GM19328 (cell line): Measurements from ENCODE around the gene SLC12A8.

ENCODE experiments used
- ATAC-seq: cut with Tn5 transposase; IDR thresholded peaks from one replicate; pipeline ENCODE4 v1.9.1; 2021; ENCODE audit warnings: mild to moderate bottlenecking, moderate library complexity; ENCODE audit not compliant: unreplicated experiment

Gene SLC12A8

DNA sequence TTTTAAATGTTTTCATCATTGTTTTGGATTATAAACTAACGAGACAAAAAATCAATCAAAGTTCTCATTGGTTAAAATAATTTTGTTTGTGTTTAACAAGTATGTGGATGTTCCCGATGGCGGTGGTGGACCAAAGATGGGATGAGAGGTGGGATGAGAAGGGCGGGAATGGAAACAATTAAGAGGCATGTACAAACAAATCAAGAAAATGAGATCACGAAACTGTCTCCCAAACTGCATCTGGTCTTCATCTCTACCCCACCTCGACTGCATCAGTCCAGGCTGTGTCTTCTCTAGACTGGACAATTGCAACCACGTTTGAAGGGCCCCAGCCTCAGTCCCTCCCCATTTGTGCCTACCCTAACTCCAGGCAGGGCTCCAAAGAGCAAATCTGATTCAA, 56.1 kb downstream of the SLC12A8 start:
- no peak for ATAC-seq

DNA sequence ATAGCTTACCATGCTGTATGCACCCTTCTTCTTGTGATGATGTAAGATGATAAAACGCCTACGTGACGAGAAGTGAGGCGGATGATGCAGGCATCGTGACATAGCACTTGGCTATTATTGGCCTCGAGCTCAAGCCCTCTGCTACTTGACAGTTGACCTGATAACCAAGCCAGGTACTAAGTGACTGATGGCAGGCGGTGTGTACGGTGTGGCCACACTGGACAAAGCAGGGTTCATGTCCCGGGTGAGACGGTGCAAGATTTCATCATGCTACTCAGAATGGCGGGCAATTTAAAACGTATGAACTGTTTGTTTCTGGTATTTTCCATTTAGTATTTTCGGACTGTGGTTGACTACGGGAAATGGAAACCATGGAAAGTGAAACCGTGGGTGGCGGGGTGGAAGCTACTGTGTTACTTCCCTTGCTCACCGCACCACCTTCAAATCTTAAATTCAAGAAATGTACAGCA, 57.7 kb downstream of the SLC12A8 start:
- no peak for ATAC-seq

DNA sequence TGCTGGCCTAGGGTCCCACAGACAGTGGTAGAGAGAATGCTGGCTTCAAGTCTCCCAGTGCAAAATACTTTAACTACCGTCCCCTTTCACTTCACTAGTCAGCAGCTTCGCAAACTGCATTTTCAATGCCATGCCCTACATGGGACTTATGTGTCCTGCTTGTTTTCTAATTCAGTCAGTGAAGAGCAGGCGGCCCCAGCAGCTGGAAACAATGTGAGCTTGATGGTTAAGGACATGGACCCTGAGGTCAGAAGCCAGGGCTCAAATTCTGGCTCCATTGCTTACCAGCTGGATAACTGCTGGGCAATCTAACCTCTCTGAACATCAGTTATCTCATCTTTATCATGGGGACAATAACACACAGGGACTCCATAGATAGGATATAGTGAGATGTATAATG, 58.4 kb downstream of the SLC12A8 start:
- no peak for ATAC-seq

DNA sequence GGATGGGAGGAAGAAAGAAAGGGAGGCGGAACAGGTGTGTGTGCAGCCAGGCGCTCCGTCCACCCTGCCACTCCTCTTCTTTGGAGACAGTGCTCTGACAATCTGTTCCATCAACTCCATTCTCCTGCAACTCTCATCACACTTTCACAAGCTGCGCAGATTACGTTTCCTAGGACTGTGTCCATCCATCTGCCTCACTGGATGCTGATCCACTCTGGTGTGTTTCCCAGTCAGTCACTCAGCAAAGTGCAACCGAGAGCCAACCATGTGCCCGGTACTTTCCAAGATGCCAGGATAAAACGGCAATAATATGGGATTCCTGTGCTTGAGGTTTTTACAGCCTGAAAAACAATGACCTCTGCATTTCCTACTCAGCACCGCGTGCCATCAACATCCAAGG, 59.6 kb downstream of the SLC12A8 start:
- ATAC-seq, result no peak

DNA sequence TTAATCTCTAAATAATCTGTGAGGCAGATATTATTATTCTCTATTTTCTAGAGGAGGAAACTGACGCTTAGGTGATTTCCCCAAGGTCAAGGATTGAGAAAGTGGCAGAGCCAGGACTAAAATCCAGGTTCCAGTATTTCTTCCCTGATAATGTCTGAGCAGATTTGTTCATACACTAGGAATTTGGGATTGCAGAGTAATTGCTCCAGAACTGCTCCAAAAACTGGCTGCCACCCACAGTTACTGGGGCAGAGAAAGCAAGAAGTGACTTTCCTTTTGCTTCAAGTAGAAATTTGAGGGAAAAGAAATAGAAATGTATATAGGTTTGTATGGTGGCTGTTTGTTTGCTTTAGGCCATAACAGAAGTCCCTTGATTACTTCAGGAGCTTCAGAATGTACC, 60.6 kb downstream of the SLC12A8 start:
- no peak for ATAC-seq

DNA sequence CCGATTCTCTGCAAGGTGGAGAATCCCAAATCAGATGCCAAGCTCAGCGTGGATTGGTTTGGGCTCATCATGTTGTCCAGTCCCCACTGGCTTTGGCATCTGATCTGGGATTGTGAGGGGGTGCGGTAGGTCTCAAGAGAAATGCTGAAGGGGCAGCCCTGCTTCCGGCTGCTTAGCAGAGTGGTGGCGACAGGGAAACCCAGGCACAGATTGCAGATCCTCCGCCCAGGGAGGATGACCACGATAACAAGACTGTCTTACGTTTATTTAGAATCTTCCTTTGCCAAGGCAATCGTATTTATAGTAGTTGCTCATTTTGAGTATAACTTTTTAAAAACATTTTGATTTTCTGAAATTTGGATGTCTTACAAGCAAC, 61.1 kb downstream of the SLC12A8 start:
- no peak for ATAC-seq

DNA sequence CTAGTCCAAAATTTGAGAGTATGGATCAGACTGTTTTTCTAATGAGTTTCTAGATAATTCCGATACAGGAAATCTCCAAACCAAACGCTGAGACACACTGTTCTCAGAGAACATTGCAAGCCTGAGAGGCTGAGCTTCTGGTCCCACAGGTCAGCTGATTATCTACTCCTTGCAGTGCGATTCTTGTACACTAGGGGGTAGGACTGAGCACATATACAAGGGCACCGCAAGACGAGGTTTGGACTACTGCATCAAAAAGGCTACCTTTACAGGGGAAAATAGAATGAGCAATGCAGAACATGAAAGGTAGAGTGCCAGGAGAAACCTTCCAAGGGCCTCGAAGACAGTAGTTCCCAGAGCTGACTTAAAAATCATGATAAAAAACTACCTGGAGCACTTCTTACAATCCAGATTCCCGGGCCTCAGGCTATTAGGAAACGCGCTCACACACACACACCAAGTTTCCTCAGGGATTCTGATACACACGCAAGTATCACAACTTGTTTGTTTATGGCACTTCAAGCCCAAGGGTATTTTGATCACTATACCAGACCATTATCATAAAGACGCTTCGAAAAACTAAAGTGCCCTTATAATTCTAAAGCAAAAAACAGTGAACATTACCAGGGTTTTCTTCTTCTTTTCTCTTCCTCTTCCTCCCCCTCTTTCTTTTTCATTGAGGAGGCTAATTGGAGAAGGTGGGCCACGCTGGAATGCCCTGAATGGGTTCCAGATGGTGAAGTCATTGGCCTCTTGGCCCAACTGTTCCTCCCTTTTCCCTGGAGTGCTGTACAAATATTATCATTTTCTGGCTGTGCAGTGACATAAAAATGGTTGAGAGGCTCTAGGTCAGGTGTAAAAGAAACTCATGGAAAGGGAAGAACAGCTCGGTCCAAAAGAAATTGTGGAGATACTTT, 61.8 kb downstream of the SLC12A8 start:
- ATAC-seq, result no peak

DNA sequence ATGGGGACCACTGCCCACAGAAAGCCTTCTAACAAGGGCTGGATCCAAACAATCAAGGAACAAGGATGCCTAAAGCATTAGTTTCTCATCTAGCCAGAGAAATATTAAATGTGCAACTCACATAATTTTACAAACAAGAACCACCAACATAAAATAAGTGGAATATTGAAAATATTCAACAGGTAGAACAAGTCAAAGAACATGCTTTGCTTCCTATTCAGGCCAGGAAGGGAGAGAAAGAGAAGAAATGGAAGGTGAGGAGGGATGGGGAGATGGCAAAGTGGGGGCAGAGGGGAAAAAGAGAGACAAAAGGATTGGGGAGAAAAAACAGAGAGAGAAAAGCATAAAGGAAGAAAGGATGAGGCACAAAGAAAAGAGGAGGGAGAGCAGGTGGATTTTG, 63.1 kb downstream of the SLC12A8 start:
- ATAC-seq, result no peak

DNA sequence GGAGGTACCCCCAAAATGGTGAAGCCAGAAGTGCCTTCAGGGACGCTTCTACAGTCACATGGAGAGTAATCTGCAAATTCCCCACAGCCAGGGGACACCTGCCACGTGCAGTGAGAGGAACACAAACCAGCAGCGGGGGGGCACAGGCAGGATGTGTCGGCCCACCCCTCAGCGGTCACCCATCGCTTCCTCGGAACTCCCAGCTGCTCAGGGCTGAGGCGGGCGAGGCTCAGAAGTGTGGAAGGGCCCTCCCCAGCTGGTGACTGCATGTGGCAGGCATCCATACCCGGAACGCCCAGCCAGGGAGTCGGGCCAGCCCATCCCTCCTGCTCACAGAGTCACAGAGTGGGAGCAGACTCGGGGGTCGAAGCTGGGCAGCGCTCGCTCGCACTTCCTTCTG, 63.7 kb downstream of the SLC12A8 start:
- no peak for ATAC-seq

DNA sequence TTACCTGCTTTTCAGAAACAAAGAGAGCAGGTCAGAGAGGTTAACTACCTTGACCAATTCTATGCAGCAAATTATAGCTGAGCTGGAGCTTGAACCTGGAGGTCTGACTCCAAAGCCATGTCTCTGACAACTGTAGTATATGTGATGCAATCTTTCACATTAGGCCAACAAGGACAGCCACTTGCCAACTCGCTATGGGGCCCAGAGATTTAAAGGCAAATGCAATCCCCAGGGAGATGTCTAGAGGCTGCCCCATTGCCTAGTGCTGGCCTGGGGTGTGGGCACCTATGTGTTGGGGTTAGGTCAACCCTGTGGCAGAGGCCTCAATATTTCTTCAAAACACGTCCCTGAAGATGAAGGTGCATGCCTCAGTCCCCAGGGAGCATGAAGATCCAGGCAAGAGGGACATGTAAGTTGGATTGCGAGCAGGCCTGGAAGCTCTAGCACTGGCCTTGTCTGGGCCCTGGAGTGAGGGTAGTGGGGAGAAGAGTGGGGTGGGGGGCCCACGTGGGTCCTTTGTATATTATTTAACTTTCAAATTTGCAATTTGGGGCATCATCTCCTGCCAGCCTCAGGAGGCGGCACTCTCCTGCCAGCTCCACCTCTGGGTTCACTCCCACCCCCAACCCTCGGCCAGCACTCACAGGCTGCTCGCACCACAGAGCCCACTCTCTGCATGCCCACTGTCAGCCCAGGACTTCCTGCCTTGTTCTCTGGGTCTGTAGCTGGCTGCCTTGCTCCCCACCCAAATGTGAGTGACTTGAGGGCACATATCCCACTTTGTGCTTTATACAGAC, 64.3 kb downstream of the SLC12A8 start:
- ATAC-seq, result no peak

DNA sequence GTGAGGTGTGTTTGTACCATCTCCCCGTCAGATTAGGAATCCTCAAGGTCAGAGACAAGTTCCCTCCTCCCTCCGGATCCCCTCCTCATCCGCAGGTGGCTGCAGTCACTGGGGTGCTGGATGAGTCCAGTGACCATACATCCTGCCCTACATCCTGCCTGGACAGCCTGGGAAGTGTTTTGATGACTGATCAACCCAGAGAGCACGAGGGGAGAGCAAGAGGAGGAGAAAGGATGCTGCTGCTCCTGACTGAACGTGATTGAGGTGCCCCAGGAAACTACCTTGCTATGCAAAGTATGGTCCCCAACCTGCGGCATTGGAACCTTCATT, 65.1 kb downstream of the SLC12A8 start:
- ATAC-seq, result no peak

DNA sequence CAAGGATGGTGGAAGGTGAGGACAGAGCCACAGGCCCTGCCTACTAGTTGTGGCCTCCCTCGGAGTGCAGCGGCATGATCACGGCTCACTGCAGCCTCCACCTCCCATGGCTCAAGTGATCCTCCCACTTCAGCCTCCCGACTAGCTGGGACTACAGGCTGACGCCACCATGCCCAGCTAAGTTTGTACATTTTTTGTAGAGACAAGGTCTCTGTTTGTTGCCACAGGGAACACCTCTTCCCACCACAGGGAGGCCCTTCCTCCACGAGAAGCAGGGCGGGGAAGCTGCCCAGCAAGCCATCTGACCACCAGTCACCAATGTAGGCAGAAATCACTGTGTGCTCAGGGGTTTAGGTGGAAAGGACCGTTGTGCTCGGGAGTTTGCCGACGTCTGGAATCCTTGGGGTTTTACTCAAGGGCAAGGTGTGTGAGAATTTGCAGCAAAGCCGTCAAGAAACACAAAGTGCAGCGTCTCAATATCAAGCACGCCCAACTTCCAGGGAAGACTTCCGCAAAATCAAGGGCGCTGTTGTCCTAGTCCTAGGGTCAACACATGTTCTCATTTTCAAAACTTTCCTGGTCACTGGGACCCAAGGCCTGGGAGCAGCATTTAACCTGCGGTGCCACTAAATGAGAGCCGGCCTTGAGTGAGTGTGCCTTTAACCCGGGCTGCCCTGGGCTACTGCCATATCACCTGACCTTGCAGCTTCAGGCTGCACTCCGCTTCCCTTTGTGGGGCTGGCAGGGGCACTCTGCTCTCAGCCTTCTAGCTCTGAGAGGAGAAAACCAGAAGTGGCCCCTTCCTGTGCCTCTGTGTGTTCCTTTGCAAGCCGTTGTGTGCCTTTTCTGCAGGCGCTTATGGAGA, 65.7 kb downstream of the SLC12A8 start:
- ATAC-seq, result no peak

DNA sequence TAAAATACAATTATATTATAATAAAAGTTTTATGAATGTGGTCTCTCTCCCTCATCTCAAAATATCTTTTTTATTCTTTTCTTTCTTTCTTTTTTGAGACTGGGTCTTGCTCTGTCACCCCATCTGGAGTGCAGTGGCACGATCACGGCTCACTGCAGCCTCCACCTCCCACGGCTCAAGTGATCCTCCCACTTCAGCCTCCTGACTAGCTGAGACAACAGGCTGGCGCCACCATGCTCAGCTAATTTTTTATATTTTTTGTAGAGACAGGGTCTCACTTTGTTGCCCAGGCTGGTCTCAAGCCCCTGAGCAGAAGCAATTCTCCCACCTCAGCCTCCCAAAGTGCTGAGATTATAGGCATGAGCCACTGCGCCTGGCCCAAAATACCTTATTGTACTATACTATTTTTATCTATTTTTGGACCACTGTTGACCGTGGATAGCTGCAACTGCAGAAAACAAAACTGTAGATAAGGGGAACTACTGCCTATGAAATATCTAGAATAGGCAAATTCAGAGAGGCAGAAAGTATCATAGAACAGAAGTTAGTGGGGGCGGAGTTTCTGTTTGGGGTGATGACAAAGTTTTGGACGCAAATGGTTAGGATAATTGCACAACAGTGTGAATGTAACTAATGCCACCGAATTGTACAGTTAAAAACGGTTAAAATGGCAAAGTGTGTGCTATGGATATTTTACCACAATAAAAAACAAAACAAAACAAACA, 66.6 kb downstream of the SLC12A8 start:
- no peak for ATAC-seq

DNA sequence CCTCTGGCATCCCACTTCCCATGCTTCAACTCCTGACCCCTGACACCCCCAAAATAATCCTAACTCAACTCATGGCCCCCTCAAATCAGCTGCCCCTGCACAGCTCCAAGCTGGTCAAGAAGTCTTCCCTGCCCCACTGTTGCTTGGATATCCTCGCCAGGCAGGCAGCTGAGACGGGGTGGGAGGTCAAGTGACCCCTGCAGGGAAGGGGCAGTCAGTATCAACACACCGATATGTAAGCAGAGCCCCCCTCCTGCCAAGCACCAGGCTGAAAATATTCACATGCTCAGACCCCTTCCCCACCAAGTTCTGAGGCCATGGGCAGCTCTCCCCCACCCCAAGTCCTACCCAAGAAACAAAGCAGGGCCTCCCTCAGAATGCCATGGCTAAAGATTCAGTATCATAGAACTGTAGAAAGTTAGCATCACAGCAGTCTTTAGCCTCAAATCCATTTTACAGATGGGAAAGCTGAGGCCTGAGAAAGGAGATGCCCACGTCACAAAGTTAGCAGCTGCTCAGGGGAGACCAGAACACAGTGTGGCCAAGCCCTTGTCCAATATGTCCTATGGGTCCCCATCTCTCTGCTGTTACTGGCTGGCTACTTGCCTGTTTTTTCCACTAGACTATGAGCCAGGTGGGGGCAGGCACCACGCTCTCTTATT, 67.8 kb downstream of the SLC12A8 start:
- no peak for ATAC-seq

DNA sequence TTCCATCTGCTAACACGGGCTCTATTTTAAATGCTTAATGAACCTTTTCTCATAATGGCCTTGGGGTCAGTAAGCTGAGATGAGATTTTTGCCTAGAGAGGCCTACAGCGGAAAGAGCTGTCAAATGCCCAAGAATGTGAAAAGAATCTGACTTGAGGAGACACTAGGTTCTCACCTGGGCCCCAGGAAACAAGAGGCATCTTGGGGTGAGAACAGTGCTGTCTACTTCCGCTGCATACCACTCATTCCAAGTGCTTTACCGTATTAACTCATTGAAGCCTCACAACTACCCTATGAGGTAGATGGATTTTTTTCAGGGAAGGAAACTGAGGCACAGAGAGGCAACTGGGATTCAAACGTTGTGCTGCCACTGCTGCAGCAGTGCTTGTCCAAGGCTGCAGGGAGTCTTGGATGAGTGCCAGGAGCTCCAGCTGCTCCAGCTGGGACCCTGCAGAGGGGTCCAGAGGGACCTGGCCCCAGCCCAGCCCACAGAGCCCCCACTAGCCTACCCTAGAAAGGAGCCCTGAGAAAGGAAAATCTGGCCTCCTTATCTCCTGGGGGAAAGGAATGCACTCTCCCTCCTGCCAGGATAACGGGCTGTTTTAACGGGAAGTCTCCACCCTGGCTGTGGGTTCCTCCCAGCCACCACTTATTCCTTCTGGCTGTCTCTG, 68.4 kb downstream of the SLC12A8 start:
- no peak for ATAC-seq

DNA sequence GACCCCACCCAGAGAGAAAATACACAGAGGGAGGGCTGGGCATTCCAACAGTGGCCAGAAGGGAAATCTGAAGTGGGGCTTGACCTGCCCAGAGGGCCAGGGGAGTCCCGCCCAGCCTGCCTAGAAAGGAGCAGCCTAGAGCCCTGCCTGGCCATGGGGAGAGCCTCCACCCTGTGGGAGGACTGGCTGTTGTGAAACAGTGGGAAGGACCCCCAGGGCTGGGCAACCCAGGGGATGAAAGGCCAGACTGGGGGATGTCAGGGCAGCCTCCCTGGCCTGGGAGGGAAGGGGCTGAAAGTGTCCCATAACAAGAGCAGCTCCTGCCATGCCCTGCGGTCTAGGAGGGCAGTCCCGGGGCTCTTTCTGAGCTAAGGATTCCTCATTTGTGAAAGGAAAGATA, 69.0 kb downstream of the SLC12A8 start:
- no peak for ATAC-seq

DNA sequence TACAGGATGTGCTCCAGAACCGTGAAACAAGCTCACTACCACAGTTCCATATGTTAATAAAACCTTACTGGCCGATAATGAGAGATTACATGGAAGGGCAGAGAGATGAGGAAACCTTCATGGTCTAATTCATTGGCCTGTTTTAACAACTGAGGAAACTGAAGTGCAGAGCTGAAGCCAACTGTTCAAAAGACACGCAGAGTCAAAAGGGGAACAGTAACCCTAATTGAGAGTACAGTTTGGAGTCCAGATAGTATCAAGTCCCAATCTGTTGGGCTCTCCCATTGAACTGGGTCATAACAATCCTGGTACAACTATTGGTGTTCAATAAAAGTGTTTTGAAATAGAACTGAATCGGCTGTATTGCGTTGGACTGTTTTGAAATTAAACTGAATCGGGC, 69.6 kb downstream of the SLC12A8 start:
- ATAC-seq, result no peak

DNA sequence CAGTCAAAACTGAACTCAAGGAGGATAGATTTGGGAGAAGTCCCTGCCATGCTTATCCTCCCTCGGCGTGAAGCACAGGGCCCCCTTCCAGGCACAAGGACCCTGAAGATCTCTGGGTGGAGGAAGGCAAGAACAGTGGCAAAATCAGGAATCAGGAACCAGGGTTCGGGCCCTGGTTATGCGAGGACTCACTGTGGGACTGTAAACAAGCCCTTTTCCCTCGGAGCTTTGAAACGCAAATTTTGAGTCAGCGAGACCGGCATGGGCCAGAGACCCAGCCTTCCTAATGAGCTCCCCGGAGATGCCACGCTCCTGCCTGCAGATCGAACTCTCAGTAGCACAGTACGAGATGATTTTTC, 70.1 kb downstream of the SLC12A8 start:
- ATAC-seq, result no peak

DNA sequence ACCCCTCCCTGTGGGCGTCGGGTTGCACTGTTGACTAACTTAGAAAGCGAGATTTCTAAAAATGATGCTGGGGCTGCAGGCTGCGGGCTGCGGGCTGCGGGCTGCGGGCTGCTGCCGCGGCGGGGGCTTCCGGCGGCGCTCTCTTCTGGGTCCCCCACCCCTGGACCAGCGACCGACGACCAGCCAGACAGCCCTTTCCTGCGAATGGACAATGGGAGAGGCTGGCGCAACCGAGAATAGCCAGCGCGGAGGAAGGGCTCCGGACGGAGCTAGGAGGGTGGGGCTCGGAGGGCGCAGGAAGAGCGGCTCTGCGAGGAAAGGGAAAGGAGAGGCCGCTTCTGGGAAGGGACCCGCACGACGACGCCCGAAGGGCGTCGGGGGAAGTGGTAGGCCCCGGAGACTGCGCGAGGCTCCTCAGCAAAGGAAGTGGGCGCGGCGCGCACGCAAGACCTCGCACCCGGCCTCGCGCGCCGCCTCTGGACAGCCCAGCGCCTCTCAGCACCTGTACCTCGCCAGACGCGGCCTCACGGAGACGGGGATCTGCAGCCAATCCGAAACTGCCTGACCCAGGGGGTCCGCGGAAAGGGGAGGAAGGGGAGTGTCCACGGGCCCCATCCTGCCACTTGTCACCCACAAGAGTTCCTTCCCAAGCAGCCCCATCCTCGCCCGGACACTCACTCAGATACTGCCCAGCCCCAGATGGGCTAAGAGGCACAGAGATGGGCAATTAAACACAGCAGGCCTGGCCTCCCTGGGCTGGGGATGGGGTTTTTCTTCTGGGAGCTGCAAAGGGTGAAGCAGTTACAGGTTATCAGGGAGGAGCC, 70.7 kb downstream of the SLC12A8 start:
- ATAC-seq, result peak; percentile 62
